HG03460 (cell line): ENCODE data around the gene COL24A1.
A peak's percentile ranks its signal among the peaks of the same experiment; 100 is the strongest.
"Not testable (repeated sequence)": the region's sequence is repeated elsewhere in the genome, so short reads cannot be mapped to it uniquely, and the experiment has no call there.

ENCODE experiments used
- ATAC-seq: cut with Tn5 transposase; IDR thresholded peaks from one replicate; pipeline ENCODE4 v1.9.1; 2021; ENCODE audit not compliant: unreplicated experiment

COL24A1 gene

GRCh38 chr1:85824066-85824840 is 332.3 kb downstream of the COL24A1 start:
- ATAC-seq = no peak

DNA sequence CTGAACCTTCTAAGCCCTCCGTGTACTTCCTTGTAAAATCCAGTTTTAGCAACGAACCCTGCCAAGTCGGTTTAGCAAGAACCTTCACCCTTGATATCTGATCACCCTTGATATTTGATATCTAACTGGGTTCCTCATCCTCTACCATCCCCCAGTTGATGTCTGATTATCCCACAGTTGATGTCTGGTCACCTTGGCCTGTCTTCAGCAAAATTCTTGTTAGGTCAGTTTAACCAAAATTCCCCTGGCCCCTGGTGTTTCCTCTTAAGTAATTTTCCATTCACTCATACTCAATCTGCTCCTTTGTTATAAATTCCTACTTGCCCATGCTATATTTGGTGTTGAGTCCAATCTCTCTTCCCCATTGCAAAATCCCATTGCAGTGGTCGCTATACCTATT is 333.9 kb downstream of the COL24A1 start:
- no peak for ATAC-seq

- no peak for ATAC-seq
These were observed 338.2 kb downstream of the COL24A1 start for GRCh38 chr1:85818371-85818770.

DNA sequence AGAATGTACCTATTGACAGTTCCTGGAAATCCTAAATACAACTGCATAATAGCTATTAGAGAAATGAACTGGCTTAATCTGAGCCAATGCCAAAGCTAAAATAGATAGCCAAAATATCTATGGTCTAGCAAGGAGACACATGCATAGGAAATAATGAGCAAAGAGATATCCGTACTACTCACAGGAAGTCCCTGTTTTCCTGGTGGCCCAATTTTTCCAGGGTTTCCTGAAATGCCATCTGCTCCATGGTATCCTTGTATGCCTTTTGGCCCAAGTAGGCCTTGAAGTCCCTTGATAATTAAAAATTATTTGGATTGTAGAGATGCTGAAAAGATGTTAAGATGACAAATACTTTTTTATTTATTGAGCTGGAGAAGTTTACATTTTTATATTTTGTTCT is 340.0 kb downstream of the COL24A1 start:
- ATAC-seq = no peak

DNA sequence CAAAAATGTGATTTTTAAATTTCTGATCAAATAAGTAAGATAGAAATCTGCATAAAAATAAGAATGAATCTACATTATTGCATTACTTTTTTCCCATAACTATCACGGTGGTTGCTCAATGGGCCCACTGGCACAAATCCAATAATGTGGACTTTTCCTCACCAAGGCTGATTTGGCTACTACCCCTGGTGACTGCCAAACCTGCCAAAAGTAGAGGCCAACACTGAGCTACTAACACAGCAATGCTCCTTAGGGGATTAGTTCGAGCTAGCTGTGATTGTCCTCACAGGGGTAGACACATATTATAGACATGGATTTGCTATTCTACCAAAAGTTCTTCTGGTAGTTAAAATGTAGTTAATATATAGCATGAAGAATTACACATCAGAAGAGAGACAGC is 340.7 kb downstream of the COL24A1 start:
- no peak for ATAC-seq

DNA sequence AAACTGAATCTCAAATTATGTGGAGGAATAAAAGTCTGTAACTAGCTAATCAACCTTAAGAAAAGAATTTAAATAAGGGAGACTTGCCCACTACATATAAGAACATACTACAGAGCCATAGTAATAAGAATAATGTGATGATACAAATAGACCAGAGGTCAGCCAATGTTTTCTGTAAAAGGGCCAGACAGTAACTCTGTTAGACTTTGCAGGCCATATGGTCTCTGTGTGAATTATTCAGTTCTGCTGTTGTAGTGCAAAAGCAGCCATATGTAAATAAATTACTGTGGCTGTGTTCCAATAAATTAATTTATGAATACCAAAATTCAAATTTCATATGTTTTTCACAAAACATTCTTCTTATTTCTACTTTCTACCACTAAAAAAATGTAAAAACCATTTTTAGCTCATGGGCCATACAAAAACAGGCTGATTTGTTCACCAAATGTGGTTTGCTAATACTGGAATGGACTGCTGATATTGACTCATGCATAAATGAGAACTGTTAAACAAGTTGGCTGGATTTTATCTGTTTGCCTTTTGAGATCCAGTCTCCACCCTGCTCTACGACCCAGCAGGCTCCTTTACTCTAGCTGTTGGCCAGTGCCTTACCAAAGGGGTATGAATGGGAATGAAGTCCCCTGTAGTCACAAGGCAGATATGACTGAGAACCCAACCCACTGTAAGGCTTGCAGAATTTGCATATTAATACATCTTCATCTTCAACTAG is 350.2 kb downstream of the COL24A1 start:
- no peak for ATAC-seq

DNA sequence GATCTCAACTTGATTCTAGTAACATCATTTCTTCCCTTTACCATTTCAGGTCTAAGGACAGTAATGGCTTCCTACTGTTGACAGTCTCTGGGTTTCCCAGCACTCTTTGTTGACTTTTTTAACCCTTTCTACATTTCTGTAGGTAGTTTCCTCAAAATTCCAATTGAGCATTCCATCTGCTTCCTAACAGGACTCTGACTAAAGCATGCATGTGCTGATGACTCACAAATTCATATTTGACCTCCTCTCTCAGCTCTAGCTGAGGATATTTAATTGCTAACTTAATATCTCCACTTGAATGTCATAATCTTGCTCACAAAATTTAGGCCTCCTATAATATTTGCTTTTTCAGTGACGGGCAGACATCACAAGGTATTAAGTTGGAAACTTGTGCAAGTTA is 355.1 kb downstream of the COL24A1 start:
- ATAC-seq = no peak

DNA sequence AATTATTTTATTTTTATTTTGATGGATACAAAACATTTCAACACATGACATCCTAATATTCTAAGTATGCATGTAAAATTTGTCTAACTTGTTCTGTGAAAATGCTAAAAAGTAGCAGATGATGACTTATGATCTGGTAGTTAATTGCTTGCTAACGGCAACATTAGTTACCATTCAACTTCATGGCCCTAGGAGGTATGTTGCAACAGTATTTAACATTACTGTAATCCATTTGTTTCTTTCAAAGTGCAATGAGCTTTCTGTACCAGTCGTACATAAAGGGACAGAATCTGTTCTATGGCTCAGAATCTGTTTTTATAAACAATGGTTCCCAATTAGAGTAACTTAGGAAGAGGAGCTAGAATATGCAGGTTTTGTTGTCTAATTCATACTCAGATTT is 356.8 kb downstream of the COL24A1 start:
- ATAC-seq = no peak

GRCh38 chr1:85798419-85798818 is 358.2 kb downstream of the COL24A1 start:
- ATAC-seq = no peak

- ATAC-seq = not testable (repeated sequence)
These were observed 379.6 kb downstream of the COL24A1 start for GRCh38 chr1:85777021-85777420.

GRCh38 chr1:85762804-85763203 is 393.8 kb downstream of the COL24A1 start:
- ATAC-seq = no peak

- no peak for ATAC-seq
These were observed 399.7 kb downstream of the COL24A1 start for GRCh38 chr1:85756864-85757263.

GRCh38 chr1:85748120-85748519 is 408.5 kb downstream of the COL24A1 start:
- no peak for ATAC-seq

GRCh38 chr1:85746777-85747176 is 409.8 kb downstream of the COL24A1 start:
- ATAC-seq = no peak

GRCh38 chr1:85743814-85744213 is 412.8 kb downstream of the COL24A1 start:
- no peak for ATAC-seq

GRCh38 chr1:85734931-85735330 is 421.6 kb downstream of the COL24A1 start:
- ATAC-seq = no peak

- ATAC-seq = no peak
These were observed 437.8 kb downstream of the COL24A1 start for GRCh38 chr1:85718678-85719340.

GRCh38 chr1:85714418-85715114 is 442.0 kb downstream of the COL24A1 start:
- ATAC-seq = not testable (repeated sequence)

GRCh38 chr1:85708829-85709227 is 447.7 kb downstream of the COL24A1 start:
- no peak for ATAC-seq

- ATAC-seq = peak; percentile 85
These were observed 448.4 kb downstream of the COL24A1 start, which contains the start of gene ZNHIT6 for GRCh38 chr1:85707990-85708828. TSS of gene ZNHIT6 (minus strand) at chr1:85708433. CDS start at chr1:85708284, 149 bp downstream.
